HG02642 (cell line): Measurements from ENCODE around the gene GIMAP5.

Experiments used
- ATAC-seq: cut with Tn5 transposase; IDR thresholded peaks from one replicate; pipeline ENCODE4 v1.9.1; 2021; ENCODE audit warnings: mild to moderate bottlenecking; ENCODE audit not compliant: unreplicated experiment, poor library complexity

GIMAP5 gene

DNA sequence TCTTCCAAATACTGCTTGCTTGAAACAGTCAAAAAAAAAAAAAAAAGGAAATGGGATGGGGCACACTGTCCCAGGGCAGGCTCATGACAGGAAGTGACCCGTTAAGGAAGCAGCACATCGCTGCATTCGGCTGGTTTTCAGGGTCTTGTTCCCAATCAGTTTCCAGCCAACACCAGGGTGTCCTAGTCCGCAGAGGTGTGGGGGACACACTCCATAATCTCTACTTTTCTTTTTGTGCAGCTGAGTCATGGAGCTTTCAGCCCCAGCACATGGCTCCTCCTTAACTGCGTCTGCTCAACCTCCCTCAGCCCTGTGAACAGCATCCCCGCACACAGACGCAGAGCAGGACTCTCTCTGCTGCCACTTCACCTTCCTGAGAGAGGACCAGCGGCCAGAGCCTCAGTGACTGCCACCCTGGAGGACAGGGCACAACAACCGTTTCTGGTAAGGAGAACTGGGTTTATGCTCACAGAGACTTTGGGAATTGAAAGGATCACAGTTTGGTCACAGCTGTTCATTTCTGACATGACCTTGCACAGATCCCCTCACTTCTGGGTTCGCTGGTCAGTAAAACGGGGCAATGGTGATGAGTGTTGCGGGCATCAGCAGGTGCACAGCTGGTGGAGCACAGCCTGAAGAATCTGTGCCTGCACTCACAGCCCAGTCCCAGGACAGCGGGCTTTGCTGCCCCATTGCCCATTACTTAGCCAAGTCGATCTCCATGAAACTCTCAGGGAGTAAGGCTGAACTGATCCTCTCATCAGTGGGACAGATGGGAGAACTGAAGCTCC is at the start of gene GIMAP5:
GIMAP5 (plus strand) TSS at position 154 of the 791 bp plus-strand sequence. CDS start 3,467 bp downstream, outside the sequence.
- ATAC-seq, result peak; percentile 65

- ATAC-seq, result no peak
Observed at GRCh38 chr7:150688630-150689029, 48.6 kb upstream of the GIMAP5 start.

DNA sequence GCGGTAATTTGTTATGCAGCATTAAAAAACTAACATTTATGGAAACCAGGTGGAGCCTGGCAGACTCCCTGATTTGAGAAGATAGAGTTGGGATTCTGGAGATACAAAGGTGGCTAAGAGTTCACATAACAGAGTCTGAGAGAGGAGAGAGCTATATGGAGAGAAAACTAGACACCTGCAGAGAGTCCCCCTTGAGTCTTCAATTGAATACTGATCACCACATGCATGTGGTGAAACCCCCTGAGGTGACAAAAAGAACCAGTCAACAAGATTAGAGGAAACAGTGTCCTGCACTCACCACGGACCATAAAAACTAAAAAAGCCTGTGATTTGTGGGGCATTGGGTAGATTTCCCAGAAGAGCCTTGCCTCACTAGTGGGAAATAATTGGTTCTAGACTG is 41.6 kb upstream of the GIMAP5 start:
- no peak for ATAC-seq

- ATAC-seq, result no peak
Observed at GRCh38 chr7:150703209-150703608, 34.0 kb upstream of the GIMAP5 start.

GRCh38 chr7:150715293-150715692 is 21.9 kb upstream of the GIMAP5 start:
- ATAC-seq, result no peak

GRCh38 chr7:150715738-150716137 is 21.5 kb upstream of the GIMAP5 start:
- ATAC-seq, result no peak

GRCh38 chr7:150716368-150716767 is 20.9 kb upstream of the GIMAP5 start, which contains the start of gene GIMAP1:
Gene GIMAP1, plus strand, starts transcription at chr7:150716613. Its CDS starts 2,435 bp downstream, at chr7:150719048.
- no peak for ATAC-seq

DNA sequence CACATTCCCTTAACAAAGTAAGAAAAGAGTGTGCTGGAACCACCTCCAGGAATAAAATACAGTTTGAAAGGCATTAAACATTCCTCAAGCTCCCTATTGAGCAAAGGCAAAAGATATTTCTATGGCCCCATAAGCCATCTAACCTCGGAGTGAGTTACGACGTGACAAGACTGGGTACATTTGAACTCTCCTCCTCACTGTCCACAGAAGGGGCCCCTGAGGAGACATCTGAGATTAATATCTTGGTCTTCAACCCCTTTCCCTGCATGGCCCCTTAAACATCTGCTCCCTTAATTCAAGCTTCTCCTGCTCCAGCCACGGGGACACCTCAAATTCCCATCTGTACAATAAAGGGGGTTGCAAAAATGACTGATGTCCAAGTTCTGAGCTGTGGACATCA is 20.3 kb upstream of the GIMAP5 start:
- ATAC-seq, result no peak

DNA sequence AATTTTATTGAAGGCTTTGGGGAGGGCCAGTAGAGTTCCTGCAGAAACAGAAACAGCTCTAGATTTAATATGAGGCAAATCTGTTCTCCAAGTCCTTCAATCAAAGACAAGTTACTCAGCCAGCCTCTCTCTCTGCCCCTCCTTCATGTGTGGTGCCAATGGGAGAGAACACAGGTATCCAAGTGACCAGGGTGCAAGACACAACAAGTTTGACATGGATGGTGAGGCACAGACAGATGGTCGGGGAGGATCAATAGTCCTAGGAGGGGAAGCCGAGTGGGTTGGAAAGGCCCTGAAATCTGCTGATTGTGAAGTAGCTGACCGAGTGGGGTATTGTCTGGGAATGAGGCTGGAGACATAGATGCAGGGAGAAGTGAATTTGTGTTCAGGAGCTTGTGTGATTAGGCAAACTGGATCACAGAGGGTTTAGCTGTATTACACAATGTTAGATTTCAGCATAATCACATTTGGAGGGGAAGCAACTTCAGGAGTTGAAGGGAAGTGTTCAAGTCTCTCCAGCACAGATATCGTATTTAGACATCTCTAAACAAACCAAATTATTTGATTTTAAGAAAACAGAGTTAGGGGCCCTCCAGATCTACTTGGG is 19.3 kb upstream of the GIMAP5 start:
- no peak for ATAC-seq

- ATAC-seq, result no peak
Observed at GRCh38 chr7:150719436-150719835, 17.8 kb upstream of the GIMAP5 start.

GRCh38 chr7:150719960-150720891 is 17.0 kb upstream of the GIMAP5 start:
- ATAC-seq, result no peak

GRCh38 chr7:150721970-150722373 is 15.2 kb upstream of the GIMAP5 start:
- no peak for ATAC-seq

DNA sequence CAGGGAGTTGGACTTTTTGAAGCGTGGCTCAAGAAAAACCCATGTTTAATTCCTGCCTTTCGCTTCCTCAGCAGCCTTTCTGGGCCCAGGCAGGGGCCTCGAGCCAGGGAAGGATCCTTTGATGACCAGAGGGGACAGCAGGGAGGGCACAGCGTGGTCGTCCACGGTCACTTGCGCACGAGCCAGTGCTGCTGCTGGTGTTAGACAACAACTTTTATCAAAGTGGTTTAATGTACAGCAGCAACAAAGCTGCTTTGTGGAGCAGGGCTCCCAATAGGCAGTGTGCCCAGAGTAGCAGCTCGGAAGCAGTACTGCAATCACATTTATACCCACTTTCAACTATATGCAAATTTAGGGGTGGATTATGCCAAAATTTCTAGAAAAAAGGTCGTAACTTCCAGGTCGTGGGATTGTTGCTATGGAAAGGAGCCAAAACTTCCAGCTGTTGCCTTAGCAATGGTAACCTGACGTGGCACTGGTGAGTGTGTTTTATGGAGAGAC is 14.7 kb upstream of the GIMAP5 start:
- ATAC-seq, result no peak

DNA sequence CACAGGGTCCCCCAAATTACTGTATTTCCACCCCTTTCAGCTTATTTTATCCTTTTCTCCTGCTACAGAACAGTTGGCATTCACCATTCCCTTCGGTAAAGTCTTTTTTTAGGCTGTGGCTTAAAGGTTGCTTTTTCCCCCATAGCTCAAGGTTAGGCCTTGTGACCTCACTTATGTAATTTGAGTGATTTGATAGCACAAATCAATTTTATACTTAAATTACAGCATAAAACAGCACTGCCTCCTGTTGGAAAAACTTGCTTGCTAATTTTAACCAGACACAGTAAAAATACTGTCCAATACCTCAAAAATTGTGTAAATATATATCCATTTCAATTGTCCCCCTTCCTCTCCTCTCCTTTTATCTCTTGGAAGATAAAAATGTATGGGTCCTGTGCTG is 13.8 kb upstream of the GIMAP5 start:
- ATAC-seq, result no peak

GRCh38 chr7:150727381-150727780 is 9.8 kb upstream of the GIMAP5 start:
- no peak for ATAC-seq

DNA sequence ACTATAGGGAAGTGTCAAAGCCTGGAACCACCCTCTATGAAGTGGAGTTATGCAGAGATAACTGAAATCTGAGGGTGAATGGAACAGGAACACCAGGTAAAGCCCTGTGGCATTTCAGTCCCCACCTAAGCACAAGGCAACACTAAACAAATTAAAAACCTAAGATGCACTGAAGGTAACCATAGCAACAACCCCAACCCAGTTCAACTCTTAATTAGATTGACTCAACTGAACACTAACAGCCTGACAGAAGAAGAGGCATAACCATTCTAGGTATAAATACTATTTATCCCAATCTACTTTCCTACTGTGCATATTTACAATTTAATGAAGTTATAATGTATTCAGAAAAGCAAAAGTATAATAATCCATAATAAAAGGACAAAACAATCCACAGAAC is 9.2 kb upstream of the GIMAP5 start:
- ATAC-seq, result no peak

DNA sequence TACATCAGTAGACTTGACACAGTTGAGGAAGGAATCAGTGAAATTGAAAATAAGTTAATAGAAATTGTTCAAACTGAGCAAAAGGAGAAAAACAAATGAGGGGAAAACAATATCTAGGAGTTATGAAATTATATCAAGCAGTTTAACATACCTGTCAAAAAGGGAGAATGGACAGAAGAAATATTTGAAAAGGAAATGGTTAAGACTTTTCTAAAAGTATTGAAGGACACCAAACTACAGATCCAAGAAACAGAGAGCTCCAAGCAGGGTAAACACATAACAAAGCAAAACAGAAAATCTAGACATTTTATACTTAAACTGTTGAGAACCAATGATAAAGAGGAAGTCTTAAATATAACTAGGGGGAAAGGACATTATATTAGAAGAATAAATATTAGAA is 8.6 kb upstream of the GIMAP5 start:
- ATAC-seq, result no peak

- no peak for ATAC-seq
Observed at GRCh38 chr7:150731916-150732315, 5.3 kb upstream of the GIMAP5 start.

DNA sequence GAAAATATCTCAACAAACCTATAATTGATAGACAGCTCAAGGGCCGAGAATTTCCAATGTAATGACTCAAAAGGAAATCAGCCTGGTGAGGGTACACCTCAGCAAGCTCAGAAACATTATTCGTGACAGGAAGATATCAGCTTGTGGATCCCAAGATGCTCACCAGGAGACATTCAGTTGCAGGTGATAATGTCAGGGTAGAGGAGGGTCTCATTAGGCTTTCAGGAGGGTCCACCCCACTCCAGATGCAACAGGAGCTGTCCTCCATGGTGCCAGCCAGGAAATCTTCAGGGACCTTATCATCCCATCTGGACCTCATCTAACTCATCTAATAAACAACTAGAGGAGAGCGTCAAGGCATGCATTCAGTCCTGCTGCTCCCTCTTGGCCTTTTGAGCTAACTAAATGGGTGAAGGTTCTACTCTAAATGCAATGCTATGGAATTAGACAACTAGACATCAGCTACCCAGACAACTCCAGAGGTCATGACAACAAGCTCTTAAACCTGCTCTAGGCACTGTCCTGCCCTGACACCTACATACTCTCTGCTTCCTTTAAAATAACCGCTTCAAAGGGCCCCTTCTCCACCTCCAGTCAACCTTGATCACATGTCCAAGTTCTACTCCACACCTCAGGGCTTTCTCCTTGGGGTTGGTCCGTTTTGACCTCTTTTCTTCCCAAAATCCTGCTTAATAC is 4.3 kb upstream of the GIMAP5 start:
- ATAC-seq, result no peak

GRCh38 chr7:150733482-150734095 is 3.6 kb upstream of the GIMAP5 start:
- no peak for ATAC-seq
